GM19463 (cell line): ENCODE data around the gene ARFIP2.
"Not testable (repeated sequence)": the region's sequence is repeated elsewhere in the genome, so short reads cannot be mapped to it uniquely, and the experiment has no call there.

Source experiments
- ATAC-seq: cut with Tn5 transposase; IDR thresholded peaks from one replicate; pipeline ENCODE4 v1.9.1; 2021; ENCODE audit warnings: mild to moderate bottlenecking, moderate library complexity; ENCODE audit not compliant: unreplicated experiment

Gene ARFIP2, protein sequence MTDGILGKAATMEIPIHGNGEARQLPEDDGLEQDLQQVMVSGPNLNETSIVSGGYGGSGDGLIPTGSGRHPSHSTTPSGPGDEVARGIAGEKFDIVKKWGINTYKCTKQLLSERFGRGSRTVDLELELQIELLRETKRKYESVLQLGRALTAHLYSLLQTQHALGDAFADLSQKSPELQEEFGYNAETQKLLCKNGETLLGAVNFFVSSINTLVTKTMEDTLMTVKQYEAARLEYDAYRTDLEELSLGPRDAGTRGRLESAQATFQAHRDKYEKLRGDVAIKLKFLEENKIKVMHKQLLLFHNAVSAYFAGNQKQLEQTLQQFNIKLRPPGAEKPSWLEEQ

GRCh38 chr11:6481012-6481923 is at the start of gene ARFIP2, which contains the start of gene TIMM10B:
ARFIP2 (minus strand) TSS chr11:6481331; CDS start chr11:6480421, 910 bp downstream.
TIMM10B (plus strand) TSS chr11:6481501; CDS start chr11:6481517, 16 bp downstream.
- ATAC-seq = peak; percentile 99

- no peak for ATAC-seq
These were observed 49.7 kb upstream of the ARFIP2 start for GRCh38 chr11:6530848-6531247.

- no peak for ATAC-seq
These were observed 48.1 kb upstream of the ARFIP2 start for GRCh38 chr11:6529266-6529665.

- ATAC-seq = no peak
These were observed 45.4 kb upstream of the ARFIP2 start for GRCh38 chr11:6526411-6527135.

DNA sequence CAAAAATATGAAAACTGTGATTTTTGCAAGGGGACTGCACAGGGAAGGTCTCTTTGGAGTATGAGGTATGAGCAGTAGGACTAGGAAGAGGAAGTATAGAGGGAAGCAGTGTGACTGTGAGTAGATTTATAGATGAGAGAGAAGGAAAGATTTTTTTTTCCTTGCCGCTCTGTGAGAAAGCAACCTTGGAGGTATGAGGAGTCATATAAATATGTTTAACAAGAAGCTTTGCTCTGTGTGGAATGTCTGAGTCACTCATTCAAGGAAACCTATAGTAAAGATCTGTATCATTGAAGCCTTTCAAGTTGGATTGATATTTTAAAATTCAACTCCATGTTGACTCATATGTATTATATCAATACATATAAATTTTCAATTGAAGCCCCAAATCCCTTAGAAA is 42.1 kb upstream of the ARFIP2 start:
- no peak for ATAC-seq

GRCh38 chr11:6521946-6522345 is 40.8 kb upstream of the ARFIP2 start:
- not testable (repeated sequence) for ATAC-seq

DNA sequence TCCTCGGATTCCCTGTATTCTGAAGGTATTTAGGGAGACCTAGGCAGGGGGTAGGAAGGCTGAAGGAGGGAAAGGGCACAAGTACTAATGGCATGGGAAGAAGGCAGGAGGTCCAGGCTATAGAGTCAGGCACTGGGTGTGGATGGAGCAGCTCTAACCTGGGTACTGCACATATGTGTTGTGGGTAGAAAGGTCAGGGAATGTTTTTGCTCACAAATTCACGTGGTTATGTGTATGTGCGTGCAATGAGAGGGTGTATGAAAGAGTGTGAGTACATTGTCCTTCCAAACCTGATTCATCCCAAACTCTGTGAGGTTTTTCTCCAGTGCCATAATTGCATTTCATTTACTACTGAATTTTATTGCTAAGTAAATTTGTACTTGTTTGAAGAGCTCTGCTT is 39.1 kb upstream of the ARFIP2 start:
- ATAC-seq = no peak

GRCh38 chr11:6516865-6517264 is 35.7 kb upstream of the ARFIP2 start:
- ATAC-seq = no peak

DNA sequence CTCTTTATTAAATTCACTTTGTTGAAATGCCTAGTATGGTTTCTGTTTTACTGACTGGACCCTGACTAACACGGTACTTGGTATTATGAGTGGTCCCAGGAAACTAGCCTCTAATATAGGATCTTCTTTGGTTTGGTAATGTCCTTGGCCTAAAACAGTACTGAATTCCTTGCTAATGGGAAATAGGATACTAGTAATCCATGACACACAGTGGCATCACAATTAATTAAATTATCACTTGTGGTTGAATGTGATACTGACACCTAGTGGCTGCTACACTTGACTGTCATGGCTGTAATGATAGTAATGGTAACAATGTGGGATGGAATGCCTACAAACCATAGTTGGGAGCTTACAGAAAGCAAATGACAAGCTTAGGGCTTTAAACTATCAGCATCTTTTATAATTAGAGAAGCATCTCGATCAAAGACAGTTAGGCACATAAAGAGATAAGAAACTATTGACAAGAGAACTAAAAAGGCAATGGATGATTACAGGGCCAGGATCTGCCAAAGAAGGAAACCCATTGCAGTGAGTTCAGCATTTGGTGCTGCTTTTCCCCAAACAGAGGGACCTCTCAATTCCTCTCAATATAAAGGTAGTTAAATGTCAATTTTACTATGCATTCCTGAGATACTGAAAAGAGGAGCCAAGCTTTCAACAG is 24.6 kb upstream of the ARFIP2 start:
- peak; percentile 60 for ATAC-seq

DNA sequence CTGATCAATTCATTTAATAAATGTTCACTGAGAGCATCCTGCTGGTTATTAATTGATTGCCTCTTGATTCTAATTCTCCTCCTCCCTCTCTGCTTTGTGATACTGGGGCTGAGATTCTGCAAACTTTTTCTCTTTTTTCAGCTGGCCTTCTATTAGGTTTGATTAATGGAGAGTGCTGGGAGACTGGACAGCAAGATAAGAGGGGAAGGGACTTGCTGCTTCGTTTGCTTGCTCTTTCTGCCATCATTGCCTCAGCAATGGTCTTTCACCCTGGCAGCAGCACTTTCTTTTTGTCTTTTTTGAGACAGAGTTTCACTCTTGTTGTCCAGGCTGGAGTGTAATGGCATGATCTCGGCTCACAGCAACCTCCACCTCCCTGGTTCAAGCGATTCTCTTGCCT is 23.0 kb upstream of the ARFIP2 start:
- no peak for ATAC-seq

DNA sequence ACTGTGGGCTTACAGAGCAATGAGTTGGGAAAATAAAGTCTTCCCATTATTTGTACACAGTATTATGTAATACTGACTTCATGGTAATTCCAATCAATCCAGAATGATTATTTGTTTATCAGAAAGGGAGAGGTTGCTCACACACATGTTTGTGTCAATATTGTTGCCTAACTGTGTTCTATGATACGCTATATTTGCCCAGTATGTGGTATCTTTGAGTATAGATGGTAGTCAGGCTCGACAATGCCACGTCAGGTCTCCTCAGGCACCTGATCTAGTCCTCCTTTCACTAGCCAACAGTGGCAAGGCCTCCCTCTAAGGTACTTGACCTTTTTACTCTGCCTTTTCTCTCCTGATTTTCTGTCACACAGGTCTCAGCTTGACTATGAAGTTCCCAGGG is 21.3 kb upstream of the ARFIP2 start:
- ATAC-seq = no peak

- no peak for ATAC-seq
These were observed 17.4 kb upstream of the ARFIP2 start for GRCh38 chr11:6498544-6498943.

- no peak for ATAC-seq
These were observed 17.0 kb upstream of the ARFIP2 start for GRCh38 chr11:6498121-6498520.

- ATAC-seq = no peak
These were observed 16.1 kb upstream of the ARFIP2 start, which contains the start of gene DNHD1 for GRCh38 chr11:6497069-6497839. DNHD1 (plus strand) TSS chr11:6497280; CDS start chr11:6498216, 936 bp downstream.

- ATAC-seq = no peak
These were observed 8.2 kb upstream of the ARFIP2 start for GRCh38 chr11:6489306-6489705.

DNA sequence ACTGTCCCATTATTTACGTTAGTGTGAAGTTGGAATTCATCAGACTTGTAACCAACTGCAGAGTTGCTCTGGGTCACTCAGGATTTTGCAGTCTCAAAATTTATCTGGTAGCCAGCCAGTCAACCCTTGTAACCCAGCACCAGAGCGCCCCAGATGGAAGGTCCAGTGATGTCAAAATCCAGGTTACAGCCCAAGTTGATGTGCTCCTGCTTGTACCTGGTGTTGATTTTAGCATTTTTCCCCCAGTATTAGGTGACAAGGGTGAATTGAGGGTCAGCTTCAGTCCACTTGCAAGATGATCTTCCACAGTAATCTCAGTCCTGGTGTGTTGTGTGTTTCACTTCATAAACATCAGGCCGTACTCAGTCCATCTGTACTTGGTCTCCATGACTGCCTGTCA is 7.7 kb upstream of the ARFIP2 start:
- no peak for ATAC-seq

- no peak for ATAC-seq
These were observed 7.2 kb upstream of the ARFIP2 start for GRCh38 chr11:6488342-6488741.

DNA sequence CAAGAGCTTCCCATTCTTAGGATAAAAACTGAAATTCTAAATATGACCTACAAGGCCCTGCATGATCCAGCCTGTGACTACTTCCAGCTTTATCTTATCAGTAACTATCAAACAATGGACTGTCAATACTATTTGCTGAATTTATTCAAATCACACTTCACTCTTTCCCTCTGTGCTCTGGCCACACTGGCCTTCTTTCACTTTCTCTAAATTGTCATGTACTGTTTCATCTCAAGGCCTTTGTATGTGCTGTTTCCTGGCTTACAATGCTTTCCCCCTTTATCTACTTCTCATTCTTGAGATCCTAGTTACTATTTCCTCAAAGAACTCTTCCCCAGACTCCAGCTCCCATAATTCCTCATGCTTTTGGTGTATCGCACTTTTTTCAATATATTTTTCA is 5.8 kb upstream of the ARFIP2 start:
- ATAC-seq = no peak

DNA sequence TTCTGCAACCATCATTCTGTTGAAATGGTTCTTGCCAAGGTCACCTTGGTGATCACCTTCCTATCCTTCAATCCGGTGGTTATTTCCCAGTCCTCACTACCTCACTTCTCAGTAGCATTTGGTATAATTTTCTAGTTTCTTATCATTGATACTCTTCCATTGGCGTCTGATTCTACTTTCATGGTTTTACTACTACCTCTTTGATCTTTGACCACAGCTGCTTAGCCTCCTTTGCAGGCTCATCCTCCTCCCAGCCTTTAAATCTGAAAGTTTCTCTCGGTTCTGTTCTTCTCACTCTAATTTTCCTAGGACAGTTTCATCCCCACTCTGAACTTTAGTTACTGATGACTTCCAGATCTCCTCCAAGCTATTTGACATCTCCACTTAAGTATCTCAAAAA is 5.1 kb upstream of the ARFIP2 start:
- no peak for ATAC-seq

- no peak for ATAC-seq
These were observed 4.5 kb upstream of the ARFIP2 start for GRCh38 chr11:6485661-6486060.
